Measurements from ENCODE around the gene KISS1R.
"Not testable (repeated sequence)": the region's sequence is repeated elsewhere in the genome, so short reads cannot be mapped to it uniquely, and the experiment has no call there.

The KISS1R gene

GRCh38 chr19:955803-956765 is 39.0 kb downstream of the KISS1R start:
- no peak for DNase-seq

- no peak for DNase-seq
These were observed 39.8 kb downstream of the KISS1R start for GRCh38 chr19:956766-957440.

- not testable (repeated sequence) for DNase-seq
These were observed 40.4 kb downstream of the KISS1R start for GRCh38 chr19:957578-957977.

GRCh38 chr19:958967-959855 is 42.1 kb downstream of the KISS1R start:
- DNase-seq: peak; percentile 70

GRCh38 chr19:960020-960419 is 42.9 kb downstream of the KISS1R start:
- no peak for DNase-seq

- no peak for DNase-seq
These were observed 43.4 kb downstream of the KISS1R start for GRCh38 chr19:960601-960938.

GRCh38 chr19:961866-962620 is 44.9 kb downstream of the KISS1R start:
- no peak for DNase-seq

- no peak for DNase-seq
These were observed 45.7 kb downstream of the KISS1R start for GRCh38 chr19:962683-963400.

GRCh38 chr19:963486-963951 is 46.4 kb downstream of the KISS1R start:
- DNase-seq: no peak

- DNase-seq: no peak
These were observed 47.0 kb downstream of the KISS1R start for GRCh38 chr19:964116-964520.

GRCh38 chr19:964761-965694 is 47.9 kb downstream of the KISS1R start:
- no peak for DNase-seq

- no peak for DNase-seq
These were observed 49.5 kb downstream of the KISS1R start for GRCh38 chr19:966485-967088.
